ENCODE measurements around the gene CTDNEP1.

CTDNEP1 gene

GRCh38 chr17:7215652-7216180 lies 35.8 kb downstream of the CTDNEP1 start:
- H3K27ac ChIP-seq = peak overlapping the region; percentile 65
- TF ChIP-seq, protein P1, sequence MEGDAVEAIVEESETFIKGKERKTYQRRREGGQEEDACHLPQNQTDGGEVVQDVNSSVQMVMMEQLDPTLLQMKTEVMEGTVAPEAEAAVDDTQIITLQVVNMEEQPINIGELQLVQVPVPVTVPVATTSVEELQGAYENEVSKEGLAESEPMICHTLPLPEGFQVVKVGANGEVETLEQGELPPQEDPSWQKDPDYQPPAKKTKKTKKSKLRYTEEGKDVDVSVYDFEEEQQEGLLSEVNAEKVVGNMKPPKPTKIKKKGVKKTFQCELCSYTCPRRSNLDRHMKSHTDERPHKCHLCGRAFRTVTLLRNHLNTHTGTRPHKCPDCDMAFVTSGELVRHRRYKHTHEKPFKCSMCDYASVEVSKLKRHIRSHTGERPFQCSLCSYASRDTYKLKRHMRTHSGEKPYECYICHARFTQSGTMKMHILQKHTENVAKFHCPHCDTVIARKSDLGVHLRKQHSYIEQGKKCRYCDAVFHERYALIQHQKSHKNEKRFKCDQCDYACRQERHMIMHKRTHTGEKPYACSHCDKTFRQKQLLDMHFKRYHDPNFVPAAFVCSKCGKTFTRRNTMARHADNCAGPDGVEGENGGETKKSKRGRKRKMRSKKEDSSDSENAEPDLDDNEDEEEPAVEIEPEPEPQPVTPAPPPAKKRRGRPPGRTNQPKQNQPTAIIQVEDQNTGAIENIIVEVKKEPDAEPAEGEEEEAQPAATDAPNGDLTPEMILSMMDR (IDR thresholded peaks at IDR 0.05) = no peak
- TF ChIP-seq ZFX (IDR thresholded peaks at IDR 0.05; ENCODE audit: borderline replicate concordance) = no peak

DNA sequence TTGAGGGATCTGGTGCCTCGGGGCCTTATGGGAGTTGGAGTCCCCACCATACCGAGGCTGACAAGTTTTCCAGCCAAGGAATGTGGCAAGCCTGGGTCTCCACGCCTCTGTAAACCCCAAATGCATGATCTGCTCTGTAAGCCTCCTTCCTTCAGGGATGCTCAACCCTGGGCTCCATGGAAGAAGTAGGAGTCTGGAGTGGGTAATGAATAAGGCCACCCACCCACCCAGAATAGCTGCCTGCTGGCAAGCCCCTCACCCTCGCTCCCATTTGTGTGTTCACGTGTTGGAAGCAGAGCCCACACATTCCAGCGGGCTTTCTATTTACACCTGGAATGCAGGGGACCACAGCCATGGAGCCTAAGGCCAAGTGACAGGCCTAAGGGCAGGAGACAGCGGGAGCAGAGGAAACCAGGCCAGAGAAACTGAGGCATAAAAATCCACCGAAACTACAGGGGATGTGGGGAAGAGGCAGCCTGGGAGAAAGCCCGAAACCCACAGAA lies 36.3 kb downstream of the CTDNEP1 start:
- H3K27ac ChIP-seq = peak overlapping the region; percentile 65
- no peak for TF ChIP-seq ZFX (IDR thresholded peaks at IDR 0.05; ENCODE audit: borderline replicate concordance)
- TF ChIP-seq, protein P1 (IDR thresholded peaks at IDR 0.05) = 0 out of 2 replicates have a peak, but pooled peaks have one; percentile 4

- peak overlapping the region; percentile 65 for H3K27ac ChIP-seq
- TF ChIP-seq ZFX (IDR thresholded peaks at IDR 0.05; ENCODE audit: borderline replicate concordance) = no peak
- TF ChIP-seq, protein P1 (IDR thresholded peaks at IDR 0.05) = peak; percentile 58
Measured at GRCh38 chr17:7214300-7215135, 37.0 kb downstream of the CTDNEP1 start.

GRCh38 chr17:7213895-7214299 lies 37.6 kb downstream of the CTDNEP1 start:
- TF ChIP-seq ZFX (IDR thresholded peaks at IDR 0.05; ENCODE audit: borderline replicate concordance) = no peak
- TF ChIP-seq, protein P1 (IDR thresholded peaks at IDR 0.05) = peak; percentile 35
- H3K27ac ChIP-seq = peak overlapping the region; percentile 65; the same call in 1 of the 2 replicates

DNA sequence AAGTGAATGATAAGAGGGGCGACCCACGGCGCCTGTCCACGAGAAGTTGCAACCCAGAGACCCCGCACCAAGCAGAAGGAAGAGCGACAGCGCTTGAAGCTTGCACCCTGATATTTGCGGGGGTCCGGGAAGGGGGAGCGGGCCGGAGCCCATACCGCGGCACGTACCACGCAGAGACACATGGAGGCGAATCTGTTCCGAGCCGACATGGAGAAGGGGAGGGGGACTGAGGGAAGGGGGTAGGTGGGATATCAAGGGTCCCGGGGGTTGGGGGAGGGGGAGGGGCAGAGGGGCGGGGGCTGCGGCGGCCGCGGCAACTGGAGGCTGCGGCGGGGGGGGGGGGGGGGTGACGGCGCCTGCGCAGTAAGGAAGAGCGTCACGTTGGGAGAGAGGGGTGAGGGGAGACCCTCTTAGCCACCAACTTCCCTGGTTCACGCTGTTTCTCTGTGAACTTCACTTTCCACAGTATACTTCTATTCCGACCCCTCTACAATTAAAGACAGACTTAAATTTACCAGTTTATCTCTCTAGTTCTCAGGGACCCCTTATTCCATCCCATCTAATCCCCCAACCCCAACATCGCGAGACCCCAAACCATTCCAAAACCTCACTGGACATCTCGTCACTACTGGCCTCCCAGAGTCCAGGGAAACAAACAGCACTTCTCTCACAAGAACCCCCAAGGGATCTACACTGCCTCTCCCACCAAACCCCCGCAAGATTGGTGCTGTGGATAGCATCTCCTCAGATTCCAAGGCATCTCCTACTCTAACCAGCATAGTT lies 39.9 kb downstream of the CTDNEP1 start:
- TF ChIP-seq ZFX (IDR thresholded peaks at IDR 0.05; ENCODE audit: borderline replicate concordance) = no peak
- TF ChIP-seq, protein P1 (IDR thresholded peaks at IDR 0.05) = no peak
- H3K27ac ChIP-seq = no peak overlapping the region

DNA sequence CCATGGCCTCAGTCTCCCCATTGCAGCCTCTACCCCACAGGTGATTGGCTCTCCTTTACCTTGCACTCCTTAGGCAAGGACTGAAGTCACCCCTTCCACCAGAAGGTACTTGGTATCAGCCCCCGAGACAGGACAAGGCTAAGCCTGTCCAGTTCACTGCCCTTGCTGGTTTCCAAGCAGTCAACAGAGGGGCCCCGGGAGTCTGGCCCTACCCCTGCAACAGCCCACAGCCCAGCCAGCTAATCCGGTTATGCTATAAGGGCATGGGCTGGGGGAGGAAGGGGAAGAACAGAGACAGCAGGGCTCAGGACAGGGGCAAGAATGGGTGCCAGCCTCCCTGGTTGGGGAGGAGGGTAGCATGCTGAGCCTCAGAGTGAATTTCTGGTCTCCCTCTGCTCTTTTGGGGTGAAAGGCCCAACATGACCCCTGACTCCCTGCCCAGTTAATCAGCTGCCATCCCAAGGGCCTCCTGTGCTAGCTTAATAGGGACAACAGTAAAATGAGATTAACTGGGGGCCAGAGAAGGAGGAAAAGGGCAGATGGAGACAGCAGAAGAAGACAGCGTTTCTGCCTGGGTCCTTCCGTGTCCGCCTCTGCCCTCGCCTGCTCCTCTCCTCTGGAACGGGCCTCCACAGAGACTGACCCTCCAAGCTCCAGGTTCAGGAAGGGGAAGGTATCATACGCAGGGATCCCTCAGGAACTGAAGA lies 42.6 kb downstream of the CTDNEP1 start:
- no peak overlapping the region for H3K27ac ChIP-seq
- TF ChIP-seq ZFX (IDR thresholded peaks at IDR 0.05; ENCODE audit: borderline replicate concordance) = no peak
- TF ChIP-seq, protein P1 (IDR thresholded peaks at IDR 0.05) = no peak
